22Rv1 (cell line): Measurements from ENCODE around the gene GDPD5.

ENCODE experiments used
- H3K27ac ChIP-seq: fragments of 450-650 bp; 2 replicates; pipeline ENCODE4 v1.5.1; 2017
- ZFX ChIP-seq: fragments of 450-650 bp; IDR thresholded peaks from 2 replicates; pipeline ENCODE4 v1.6.1; 2017; ENCODE audit warnings: antibody characterized with exemption, borderline replicate concordance
- TF ChIP-seq, protein P1 (sequence below): fragments of 450-650 bp; IDR thresholded peaks from 2 replicates; pipeline ENCODE4 v1.5.1; 2017; ENCODE audit warnings: mild to moderate bottlenecking

Gene GDPD5

DNA sequence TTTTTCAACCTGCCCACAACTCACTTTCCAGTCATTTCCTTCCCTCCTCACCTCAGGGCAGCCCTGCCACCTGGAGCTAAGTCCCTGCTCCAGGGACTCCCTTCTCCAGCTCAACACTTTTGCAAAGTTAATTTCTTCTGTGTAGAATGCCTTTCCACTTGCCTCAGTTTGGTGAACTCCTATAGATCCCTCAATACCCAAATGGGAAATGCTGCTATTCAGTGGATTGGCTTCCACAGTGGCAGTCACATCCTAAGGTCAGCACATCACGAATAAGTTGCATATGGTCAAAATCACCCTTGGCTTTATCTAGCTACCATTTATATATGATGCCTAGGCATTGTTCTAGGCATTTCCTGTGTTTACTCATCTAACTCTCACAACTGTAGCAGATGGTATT is 23.6 kb downstream of the GDPD5 start:
- H3K27ac ChIP-seq = no peak overlapping the region
- TF ChIP-seq, protein P1, sequence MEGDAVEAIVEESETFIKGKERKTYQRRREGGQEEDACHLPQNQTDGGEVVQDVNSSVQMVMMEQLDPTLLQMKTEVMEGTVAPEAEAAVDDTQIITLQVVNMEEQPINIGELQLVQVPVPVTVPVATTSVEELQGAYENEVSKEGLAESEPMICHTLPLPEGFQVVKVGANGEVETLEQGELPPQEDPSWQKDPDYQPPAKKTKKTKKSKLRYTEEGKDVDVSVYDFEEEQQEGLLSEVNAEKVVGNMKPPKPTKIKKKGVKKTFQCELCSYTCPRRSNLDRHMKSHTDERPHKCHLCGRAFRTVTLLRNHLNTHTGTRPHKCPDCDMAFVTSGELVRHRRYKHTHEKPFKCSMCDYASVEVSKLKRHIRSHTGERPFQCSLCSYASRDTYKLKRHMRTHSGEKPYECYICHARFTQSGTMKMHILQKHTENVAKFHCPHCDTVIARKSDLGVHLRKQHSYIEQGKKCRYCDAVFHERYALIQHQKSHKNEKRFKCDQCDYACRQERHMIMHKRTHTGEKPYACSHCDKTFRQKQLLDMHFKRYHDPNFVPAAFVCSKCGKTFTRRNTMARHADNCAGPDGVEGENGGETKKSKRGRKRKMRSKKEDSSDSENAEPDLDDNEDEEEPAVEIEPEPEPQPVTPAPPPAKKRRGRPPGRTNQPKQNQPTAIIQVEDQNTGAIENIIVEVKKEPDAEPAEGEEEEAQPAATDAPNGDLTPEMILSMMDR = no peak
- no peak for TF ChIP-seq ZFX

DNA sequence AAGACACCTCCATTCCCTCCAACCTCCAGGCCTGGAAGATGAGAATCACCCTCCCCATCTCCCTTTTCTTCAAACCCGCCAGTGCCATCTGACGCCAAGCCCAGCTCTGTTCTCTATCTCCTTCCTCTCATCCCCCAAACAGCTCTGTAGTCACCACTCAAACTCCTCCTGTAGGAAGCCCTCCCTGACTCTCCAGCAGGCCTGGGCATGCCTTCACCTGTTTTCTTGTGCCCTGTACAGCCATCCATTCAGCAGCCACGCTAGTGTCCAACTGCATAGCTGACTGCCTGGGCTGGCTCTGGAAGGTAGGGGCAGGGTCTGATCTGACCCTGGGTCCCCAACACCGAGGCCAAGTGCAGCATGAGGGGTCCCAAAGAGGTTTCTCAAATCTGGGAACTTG is 25.0 kb downstream of the GDPD5 start:
- TF ChIP-seq ZFX = no peak
- TF ChIP-seq, protein P1 = no peak
- no peak overlapping the region for H3K27ac ChIP-seq

DNA sequence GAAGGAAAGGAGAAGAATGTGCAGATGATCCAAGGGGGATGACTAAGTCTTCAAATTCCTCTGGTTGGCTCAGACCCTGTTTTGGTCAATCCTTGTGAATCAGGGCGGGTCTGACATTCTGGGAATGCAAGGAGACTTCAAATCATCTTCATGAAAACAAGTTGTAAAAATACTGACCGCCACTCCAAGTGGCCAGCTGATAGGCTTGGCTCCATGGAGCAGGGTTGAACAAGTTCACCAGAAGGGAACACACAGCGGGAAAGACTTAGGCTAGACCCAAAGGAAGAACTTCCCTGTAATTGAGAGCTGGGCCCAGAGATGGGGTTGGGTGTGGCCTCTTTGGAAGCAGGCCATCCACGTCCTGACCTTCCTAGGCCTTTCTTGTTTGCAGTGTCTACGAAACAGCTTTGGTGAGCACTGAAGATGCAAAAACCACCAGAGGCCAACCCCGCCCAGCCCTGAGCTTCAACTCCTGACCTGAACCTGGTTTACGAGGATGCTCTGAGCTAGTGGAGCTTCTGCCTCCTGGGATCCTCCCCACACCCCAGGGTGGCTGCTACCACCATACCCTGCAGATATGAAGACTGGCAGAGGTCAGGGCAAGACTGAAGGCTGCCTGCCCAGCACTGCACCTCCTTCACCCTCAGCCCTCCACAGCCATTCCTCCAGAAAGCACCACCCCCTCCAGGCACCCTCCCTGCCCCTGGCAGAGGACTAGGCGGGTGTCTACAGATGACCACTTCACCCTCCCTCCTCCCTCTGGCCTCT is 26.1 kb downstream of the GDPD5 start:
- no peak overlapping the region for H3K27ac ChIP-seq
- no peak for TF ChIP-seq ZFX
- TF ChIP-seq, protein P1 = no peak

DNA sequence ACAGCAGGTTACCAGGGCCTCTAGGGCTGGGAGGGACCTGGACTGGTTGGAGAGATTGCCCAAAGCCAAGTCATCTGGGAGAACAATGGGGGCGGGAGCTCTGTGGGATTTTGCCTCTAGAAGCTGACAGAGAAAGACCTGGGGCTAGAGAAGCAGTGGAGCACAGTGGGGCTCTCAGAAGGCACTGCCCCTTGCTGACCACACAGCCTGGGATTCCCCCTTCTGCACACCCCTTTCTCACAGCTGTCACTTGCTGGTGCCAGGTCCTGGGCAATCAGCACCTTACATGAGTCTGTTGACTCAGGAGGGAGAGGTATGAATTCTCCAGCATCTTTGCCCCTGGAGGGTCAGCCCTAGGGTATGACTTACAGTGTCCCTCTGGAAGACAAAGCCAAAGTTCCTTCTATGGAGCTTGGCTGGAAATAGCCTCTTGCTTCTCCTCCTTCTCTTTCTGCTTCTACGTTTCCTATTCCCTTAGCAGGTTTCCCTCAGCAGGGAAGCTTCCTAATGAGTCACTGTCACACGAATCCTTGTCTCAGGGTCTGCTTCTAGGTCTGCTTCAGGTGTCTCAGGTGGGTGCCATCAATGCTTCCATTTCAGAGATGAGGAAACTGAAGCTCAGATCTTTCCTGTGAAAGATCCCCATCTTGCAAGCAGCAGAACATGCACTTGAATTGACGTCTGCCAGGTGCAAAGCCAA is 27.0 kb downstream of the GDPD5 start:
- H3K27ac ChIP-seq = no peak overlapping the region

DNA sequence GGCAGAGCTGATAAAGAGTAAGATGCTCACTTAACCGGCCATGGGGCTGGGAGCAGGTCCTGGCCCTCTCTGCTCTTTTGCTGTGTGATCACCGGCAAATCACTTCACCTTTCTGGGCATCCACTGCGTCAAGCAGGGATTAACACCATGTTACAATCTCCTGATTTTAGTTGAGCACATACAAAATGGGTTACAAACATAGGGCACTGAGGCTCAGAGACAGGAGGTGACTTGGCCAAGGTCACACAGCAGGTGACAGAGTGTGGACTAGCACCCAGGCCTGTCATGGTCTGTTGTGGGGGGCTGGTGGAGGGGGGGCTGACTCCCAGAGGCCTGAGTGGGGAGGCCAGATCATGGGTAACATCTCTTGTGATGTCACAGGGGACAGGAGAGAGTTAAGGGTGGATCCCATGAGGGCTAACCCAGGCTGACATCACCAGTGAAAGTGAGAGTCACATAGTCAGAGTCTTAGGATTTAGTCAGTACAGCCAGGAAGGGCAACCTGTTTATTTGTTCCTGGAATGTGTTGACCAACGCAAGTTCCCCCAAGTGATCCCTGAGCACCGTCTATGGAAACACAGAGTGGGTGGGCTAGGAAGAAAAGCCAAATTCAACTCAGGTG is 27.8 kb downstream of the GDPD5 start:
- no peak for TF ChIP-seq ZFX
- TF ChIP-seq, protein P1 = no peak
- no peak overlapping the region for H3K27ac ChIP-seq

More for the DNA sequence above, 27.0 kb downstream of the GDPD5 start:
- TF ChIP-seq, protein P1 = no peak
- TF ChIP-seq ZFX = no peak

DNA sequence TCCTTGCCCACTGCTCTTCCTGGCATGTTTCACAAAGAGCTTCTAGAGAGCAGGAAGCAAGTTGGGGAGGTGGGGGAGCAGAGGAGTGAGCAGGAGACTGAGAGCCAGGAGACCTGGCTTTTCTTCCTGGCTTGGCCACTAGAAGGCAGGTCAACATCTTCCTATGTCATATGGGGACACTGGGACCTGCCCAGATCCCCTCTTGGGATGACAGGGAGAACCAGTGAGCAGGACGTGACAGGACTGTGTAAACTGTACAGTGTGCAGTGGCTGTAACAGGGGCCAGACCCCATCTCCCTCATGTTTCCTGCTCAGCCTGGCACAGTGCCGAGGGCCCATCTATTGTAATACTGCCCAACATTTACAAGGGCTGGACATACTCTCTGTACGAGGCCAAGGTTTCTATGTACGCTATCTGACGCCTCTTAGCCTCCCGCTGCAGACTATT is 29.4 kb downstream of the GDPD5 start:
- no peak overlapping the region for H3K27ac ChIP-seq
- TF ChIP-seq, protein P1 = peak; percentile 20; the same call in 1 of the 2 replicates
- no peak for TF ChIP-seq ZFX
